ENCODE data around the gene WDR87.
"Not testable (repeated sequence)": the region's sequence is repeated elsewhere in the genome, so short reads cannot be mapped to it uniquely, and the experiment has no call there.

Gene WDR87

DNA sequence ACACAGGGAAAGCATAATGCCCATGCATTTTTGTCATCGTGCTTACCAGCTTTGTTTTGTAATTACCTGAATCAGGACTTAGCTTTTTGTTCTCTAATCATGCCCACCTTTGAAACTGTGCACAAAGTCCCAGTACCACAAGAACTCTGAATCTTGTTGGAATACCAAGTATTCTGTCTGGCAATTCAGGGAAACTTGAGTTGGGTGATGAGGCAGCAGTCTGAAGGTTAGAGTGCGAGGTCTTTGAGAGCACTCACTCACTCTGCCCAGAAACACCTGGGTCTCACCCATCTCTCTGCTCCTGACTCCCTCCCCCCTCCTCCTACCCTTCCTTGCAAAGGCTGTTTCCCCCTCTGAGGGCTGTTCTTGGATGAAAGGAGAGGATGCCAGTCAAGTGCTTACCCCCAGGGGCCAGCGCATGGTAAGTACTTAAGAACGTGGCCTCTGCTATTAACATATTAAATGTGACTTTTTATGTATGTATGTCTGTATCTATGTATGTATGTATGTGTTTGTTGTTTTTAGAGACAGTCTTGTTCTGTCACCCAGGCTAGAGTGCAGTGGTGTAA is 23.0 kb upstream of the WDR87 start:
- TF ChIP-seq POLR2AphosphoS5 (IDR thresholded peaks at IDR 0.05; ENCODE audit: low read depth, low read length), result no peak
- TF ChIP-seq TAF1 (IDR thresholded peaks at IDR 0.05; ENCODE audit: borderline replicate concordance, low read depth, low read length), result no peak
- TF ChIP-seq POLR2A (IDR thresholded peaks at IDR 0.05; ENCODE audit: low read depth, low read length), result no peak
- FAIRE-seq (peak; percentile 17), DNase-seq (ENCODE audit: insufficient read length) (no peak)

DNA sequence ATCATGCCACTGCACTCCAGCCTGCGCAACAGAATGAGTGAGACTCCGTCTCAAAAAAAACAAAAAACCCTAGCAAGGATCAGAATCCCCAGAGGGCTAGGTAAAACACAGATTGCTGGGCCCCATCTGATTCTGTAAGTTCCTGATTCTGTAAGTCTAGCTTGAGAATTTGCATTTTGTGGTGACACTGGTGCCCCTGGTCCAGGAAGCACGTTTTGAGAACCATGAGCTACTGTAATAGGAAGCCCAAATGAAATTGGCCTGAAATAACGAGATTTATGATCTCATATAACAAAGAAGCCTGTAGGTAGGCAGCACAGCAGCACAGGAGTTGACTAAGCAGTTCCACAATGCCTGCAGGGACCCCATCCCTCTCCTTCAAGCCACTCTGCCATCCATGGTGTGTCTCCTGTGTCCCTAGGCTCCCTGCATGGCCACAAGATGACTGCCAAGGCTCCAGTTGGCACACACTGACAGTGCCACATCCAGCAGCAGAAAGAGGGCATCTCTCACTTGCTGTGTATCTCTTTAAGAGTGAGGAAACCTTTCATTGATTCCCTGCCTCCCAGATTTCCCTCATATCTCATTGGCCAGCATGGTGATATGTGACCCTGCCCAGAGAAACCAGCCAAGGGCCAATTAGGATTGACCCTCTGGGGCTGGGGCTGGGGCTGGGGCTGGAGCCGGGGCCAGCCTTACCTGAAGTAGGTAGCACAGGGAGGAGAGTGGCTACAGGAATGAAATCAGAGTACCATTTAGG is 22.3 kb upstream of the WDR87 start:
- no peak for TF ChIP-seq POLR2AphosphoS5 (IDR thresholded peaks at IDR 0.05; ENCODE audit: low read depth, low read length)
- TF ChIP-seq TAF1 (IDR thresholded peaks at IDR 0.05; ENCODE audit: borderline replicate concordance, low read depth, low read length), result 0 out of 2 replicates have a peak, but pooled peaks have one; percentile 34
- FAIRE-seq (peak; percentile 78), DNase-seq (ENCODE audit: insufficient read length) (peak; percentile 58)

DNA sequence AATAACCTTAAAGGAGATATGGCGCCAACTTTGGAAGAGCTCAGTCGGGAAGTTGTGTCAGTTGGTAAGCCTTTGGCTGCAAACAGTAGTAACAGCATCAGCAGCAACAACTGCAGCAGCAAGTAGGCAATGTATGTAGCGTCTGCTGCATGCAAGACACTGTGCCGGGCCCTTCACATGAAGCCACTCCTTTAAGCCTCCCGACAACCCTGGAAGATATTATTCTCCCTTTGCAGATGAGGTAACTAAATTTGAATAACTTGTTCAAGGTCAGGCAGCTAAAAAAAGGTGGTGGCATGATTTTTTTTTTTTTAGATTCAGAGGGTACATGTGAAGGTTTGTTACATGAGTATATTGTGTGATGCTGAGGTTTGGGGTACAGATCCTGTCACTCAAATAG is 20.3 kb upstream of the WDR87 start:
- TF ChIP-seq POLR2A (IDR thresholded peaks at IDR 0.05; ENCODE audit: low read depth, low read length), result no peak
- TF ChIP-seq TAF1 (IDR thresholded peaks at IDR 0.05; ENCODE audit: borderline replicate concordance, low read depth, low read length), result no peak
- TF ChIP-seq POLR2AphosphoS5 (IDR thresholded peaks at IDR 0.05; ENCODE audit: low read depth, low read length), result no peak
- DNase-seq (ENCODE audit: insufficient read length) (no peak), FAIRE-seq (no peak)

DNA sequence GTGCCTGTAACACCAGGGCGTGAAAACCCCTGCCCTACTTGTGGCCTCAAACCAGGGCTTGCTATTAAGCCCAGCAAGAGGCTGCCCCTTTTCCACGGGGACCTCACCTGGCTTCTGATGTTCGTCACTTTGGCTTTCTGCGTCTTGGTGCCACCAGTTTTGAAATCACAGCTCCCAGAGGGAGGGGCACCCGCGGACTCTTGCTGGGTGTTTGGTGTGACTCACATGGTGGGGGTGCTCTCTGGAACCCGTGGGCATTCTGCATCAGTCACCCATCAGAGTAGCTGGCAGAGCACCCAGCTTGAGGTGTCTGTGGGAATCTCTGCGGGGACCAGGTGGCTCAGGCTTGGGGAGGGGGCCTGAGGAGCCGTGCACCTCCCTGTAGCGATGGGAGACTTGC is 19.9 kb upstream of the WDR87 start:
- no peak for DNase-seq (ENCODE audit: insufficient read length)
- no peak for FAIRE-seq
- TF ChIP-seq TAF1 (IDR thresholded peaks at IDR 0.05; ENCODE audit: borderline replicate concordance, low read depth, low read length), result no peak
- TF ChIP-seq POLR2A (IDR thresholded peaks at IDR 0.05; ENCODE audit: low read depth, low read length), result no peak
- no peak for TF ChIP-seq POLR2AphosphoS5 (IDR thresholded peaks at IDR 0.05; ENCODE audit: low read depth, low read length)

DNA sequence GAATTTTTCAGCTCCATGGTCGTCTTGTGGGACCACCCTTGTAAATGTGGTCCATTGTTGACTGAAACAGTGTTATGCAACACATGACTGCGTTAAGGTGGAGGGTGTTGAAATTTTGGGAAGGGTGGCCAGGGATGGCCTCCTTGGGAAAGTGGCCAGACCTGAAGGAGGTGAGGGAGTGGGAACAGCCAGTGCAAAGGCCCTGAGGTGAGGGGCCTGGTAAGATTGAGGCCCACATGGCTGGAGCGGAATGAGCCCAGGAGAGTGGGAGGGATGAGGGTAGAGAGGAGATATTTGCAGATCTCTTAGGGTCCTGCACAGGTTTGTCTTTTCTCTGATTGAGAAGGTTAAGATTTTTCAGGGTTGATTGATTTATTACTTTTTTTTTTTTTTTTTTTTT is 18.8 kb upstream of the WDR87 start:
- DNase-seq (ENCODE audit: insufficient read length) (no peak), FAIRE-seq (no peak)
- TF ChIP-seq POLR2A (IDR thresholded peaks at IDR 0.05; ENCODE audit: low read depth, low read length) (no peak), TAF1 (IDR thresholded peaks at IDR 0.05; ENCODE audit: borderline replicate concordance, low read depth, low read length) (no peak), POLR2AphosphoS5 (IDR thresholded peaks at IDR 0.05; ENCODE audit: low read depth, low read length) (no peak)

DNA sequence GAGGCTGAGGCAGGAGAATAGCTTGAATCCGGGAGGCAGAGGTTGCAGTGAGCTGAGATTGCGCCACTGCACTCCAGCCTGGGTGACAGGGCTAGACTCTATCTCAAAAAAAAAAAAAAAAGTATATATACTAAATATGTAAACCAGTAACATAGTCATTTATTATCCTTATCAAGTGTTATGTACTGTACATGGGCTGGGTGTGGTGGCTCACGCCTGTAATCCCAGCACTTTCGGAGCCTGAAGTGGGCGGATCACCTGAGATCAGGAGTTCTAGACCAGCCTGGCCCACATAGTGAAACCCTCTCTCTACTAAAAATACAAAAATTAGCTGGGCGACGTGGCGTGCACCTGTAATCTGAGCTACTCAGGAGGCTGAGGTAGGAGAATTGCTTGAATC is 18.2 kb upstream of the WDR87 start:
- FAIRE-seq; DNase-seq (ENCODE audit: insufficient read length): not testable (repeated sequence)

DNA sequence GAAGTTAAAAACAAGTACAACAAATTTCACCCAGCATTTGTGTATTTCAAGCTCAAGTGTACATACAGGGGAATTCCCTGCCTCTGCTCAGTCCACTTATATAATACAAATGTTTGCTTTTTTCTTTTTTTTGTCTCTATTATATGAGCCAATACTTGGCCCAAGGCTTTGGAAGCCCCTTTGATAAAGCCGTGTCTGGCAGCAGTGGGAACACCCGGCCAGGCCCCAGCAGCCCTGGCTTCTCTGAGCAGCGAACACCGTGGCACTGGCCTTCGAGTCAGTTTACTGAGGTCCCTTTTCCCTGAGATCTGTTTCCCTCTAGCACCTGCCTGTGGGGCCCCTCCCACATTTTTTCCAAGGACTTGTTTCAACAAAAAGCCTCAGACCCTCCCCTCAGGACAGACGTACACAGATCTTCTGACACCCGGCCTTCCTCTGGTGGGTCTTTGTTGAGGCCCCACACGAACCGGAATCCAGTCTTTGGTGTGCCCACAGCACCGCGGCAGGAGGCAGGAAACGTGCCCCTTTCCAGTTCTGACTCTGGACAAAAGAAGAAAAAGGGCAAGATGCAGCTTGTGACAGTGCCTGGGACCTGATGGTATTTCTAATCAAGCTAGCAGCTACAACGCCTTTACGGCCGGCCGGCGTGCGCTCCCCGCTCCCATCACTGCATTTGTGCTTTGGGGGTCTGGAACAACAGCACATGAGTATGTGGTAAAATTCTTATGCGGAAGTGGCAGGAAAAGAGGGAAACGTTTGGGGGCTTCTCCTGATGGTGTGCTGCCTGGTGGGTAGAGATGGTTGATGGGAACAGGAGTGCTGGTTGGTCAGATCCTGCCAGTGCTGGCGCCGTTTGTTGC is 14.4 kb upstream of the WDR87 start:
- DNase-seq (ENCODE audit: insufficient read length) (no peak), FAIRE-seq (peak; percentile 48)
- TF ChIP-seq POLR2A (IDR thresholded peaks at IDR 0.05; ENCODE audit: low read depth, low read length) (0 out of 2 replicates have a peak, but pooled peaks have one; percentile 17), TAF1 (IDR thresholded peaks at IDR 0.05; ENCODE audit: borderline replicate concordance, low read depth, low read length) (no peak)

DNA sequence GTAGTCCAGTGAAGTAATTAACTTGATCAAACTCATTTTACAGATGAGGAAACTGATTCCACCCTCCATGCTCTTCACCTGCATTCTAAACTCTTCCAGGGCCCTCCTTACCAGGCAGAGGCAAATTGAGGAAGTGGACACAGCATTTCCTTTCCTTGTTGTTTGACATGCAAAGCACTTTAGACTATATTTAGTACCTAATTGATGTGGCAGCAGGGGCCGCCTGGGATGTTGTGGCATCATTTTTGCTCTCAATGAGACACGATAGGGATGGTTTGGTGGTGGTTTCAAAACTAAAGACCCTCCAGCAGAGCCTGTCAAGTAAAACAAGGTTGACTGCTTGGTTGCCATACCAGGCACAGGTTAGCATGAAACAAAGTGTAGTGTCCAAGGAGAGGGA is 8.5 kb upstream of the WDR87 start:
- TF ChIP-seq TAF1 (IDR thresholded peaks at IDR 0.05; ENCODE audit: borderline replicate concordance, low read depth, low read length), result 0 out of 2 replicates have a peak, but pooled peaks have one; percentile 17
- peak; percentile 69 for TF ChIP-seq POLR2A (IDR thresholded peaks at IDR 0.05; ENCODE audit: low read depth, low read length)
- TF ChIP-seq POLR2AphosphoS5 (IDR thresholded peaks at IDR 0.05; ENCODE audit: low read depth, low read length), result 0 out of 2 replicates have a peak, but pooled peaks have one; percentile 54
- no peak for DNase-seq (ENCODE audit: insufficient read length)
- FAIRE-seq, result peak; percentile 92

DNA sequence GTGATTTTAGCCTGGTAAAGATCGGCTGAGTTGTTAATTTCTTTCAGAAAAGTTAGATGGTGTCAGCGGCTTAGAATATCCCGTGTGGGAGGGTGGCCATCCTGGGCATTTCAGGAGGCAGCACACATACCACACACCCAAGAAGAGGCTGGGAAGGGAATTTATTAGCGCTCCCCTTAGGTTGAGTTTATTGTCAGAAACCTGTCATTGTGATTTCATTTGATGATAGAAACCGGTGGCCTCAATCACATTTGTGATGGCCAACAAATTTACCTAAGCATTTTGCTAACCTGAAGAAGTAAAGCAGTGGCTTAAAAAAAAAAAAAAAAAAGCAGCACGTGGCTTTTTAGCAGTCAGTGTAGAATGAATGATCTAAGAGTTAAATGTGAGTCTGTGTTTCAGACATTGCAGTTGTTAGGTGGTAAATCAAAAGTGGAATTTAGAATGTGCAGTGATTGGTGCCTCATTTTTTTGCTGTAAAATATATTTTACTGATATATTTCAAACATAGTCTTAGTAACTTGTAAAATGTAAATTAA is 3.3 kb upstream of the WDR87 start:
- no peak for DNase-seq (ENCODE audit: insufficient read length)
- TF ChIP-seq POLR2AphosphoS5 (IDR thresholded peaks at IDR 0.05; ENCODE audit: low read depth, low read length), result no peak
- TF ChIP-seq TAF1 (IDR thresholded peaks at IDR 0.05; ENCODE audit: borderline replicate concordance, low read depth, low read length), result no peak
- no peak for TF ChIP-seq POLR2A (IDR thresholded peaks at IDR 0.05; ENCODE audit: low read depth, low read length)
- FAIRE-seq, result no peak

DNA sequence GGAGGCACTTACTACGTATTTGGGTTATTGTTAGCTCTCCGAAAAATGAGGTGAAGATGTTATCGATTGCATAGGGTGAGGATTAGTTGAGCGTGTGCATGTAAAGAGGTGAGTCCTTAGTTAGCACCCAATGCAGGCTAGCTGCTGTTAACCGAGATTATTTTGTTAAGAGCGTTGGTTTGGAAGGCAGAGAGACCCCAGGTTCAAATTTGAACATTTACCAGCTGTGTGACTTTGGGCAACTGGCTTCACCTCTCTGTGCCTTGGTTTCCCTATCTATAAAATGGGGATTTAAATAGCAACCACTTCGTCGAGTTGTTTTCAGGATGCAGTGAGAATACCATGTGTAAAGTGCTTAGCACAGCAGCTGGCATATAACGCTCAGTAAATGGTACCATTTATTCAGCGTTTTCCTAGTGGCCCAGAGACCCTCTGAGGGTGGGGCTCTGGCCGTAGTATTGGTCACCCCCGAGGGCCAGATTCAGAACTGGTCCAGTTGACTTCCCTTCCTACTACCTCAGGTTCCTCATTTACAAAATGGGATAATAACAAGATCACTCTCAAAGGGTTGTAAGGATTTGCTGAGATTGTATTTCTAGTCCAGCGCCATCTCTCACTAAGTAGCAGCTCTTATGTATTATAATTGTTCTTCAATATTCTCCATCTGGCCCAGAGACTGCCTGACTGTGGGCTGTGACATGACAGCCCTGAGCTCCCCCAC is 1.5 kb upstream of the WDR87 start:
- TF ChIP-seq TAF1 (IDR thresholded peaks at IDR 0.05; ENCODE audit: borderline replicate concordance, low read depth, low read length) (no peak), POLR2AphosphoS5 (IDR thresholded peaks at IDR 0.05; ENCODE audit: low read depth, low read length) (no peak), POLR2A (IDR thresholded peaks at IDR 0.05; ENCODE audit: low read depth, low read length) (no peak)
- peak; percentile 67 for FAIRE-seq
- no peak for DNase-seq (ENCODE audit: insufficient read length)
